Caco-2 (cell line): ENCODE results near the gene SYPL1. TPM values are rescaled to one million over a fixed set of nuclear protein-coding genes. Genes with fewer than 3 reads are reported as not detected.

Source experiments
- BruUV-seq: library from RNA; stranded (reverse); fragments of 400-500 nt; replicated peaks from 2 replicates; lab custom pipeline; 2021; lab: Mats Ljungman, UMichigan
- CTCF ChIA-PET: fragments of 300-600 bp; sonication (Branson Sonifier 250); formaldehyde crosslinking; loops from one replicate; lab custom pipeline; 2022; ENCODE audit warnings: antibody characterized with exemption; lab: Charles Lee
- POLR2A ChIA-PET: fragments of 300-600 bp; sonication (Branson Sonifier 250); formaldehyde crosslinking; loops from one replicate; lab custom pipeline; 2022; ENCODE audit warnings: antibody characterized with exemption; lab: Charles Lee
- DNase-seq, 2 experiments: peaks; one replicate each; pipeline versions ENCODE4 v3.0.0 to v3.0.0-alpha.2; 2020 to 2022
- H3K27me3 ChIP-seq: replicated peaks from 2 replicates; pipeline ENCODE4 v1.6.0; 2011; ENCODE audit warnings: low read length; ENCODE audit not compliant: control insufficient read depth, insufficient read depth
- H3K36me3 ChIP-seq: 2 replicates; pipeline ENCODE4 v1.5.1; 2011; ENCODE audit warnings: low read length; ENCODE audit not compliant: control insufficient read depth, insufficient read depth
- H3K4me1 ChIP-seq: fragments of 250-450 bp; sonication (Bioruptor Pico); 2 replicates; pipeline ENCODE4 v1.5.1; 2020; ENCODE audit warnings: mild to moderate bottlenecking
- H3K4me3 ChIP-seq: 2 replicates; pipeline ENCODE4 v1.5.1; 2011; ENCODE audit warnings: low read depth, mild to moderate bottlenecking, control low read depth, low read length
- H3K9me3 ChIP-seq: fragments of 250-450 bp; sonication (Bioruptor Pico); 2 replicates; pipeline ENCODE4 v1.5.1; 2020; ENCODE audit warnings: mild to moderate bottlenecking, moderate library complexity
- H3K27ac Mint-ChIP-seq: one replicate; pipeline ENCODE4 v1.8.0; 2022; ENCODE audit warnings: mixed read lengths; ENCODE audit not compliant: unreplicated experiment
- H3K27me3 Mint-ChIP-seq: one replicate; pipeline ENCODE4 v1.8.0; 2022; ENCODE audit warnings: mixed read lengths; ENCODE audit not compliant: insufficient read depth, unreplicated experiment
- H3K36me3 Mint-ChIP-seq: one replicate; pipeline ENCODE4 v1.8.0; 2022; ENCODE audit warnings: mild to moderate bottlenecking, mixed read lengths; ENCODE audit not compliant: insufficient read depth, unreplicated experiment
- H3K4me1 Mint-ChIP-seq: one replicate; pipeline ENCODE4 v1.8.0; 2022; ENCODE audit warnings: low read depth, mixed read lengths; ENCODE audit not compliant: unreplicated experiment
- H3K4me3 Mint-ChIP-seq: one replicate; pipeline ENCODE4 v1.8.0; 2022; ENCODE audit warnings: mild to moderate bottlenecking, moderate library complexity, mixed read lengths; ENCODE audit not compliant: unreplicated experiment
- H3K9me3 Mint-ChIP-seq: one replicate; pipeline ENCODE4 v1.8.0; 2022; ENCODE audit warnings: mixed read lengths; ENCODE audit not compliant: unreplicated experiment
- CTCF ChIP-seq, 2 experiments: fragments of 200-600 bp in 1 of 2; IDR thresholded peaks; 1 replicate in 1 of 2; 2 replicates in 1 of 2; pipeline versions ENCODE4 v1.5.1 to v1.8.0; 2011 to 2022; ENCODE audit warnings: antibody characterized with exemption in 1 of 2, control low read depth in 1 of 2, inconsistent platforms in 1 of 2, low read depth in 1 of 2, low read length in 1 of 2, mild to moderate bottlenecking in 1 of 2, moderate library complexity in 1 of 2; ENCODE audit not compliant: insufficient read depth in 1 of 2, severe bottlenecking in 1 of 2, unreplicated experiment in 1 of 2
- intact Hi-C: fragments of 100-400 bp; cut with micrococcal nuclease; formaldehyde crosslinking; loops from one replicate; pipeline ENCODE4 v1.10.0; 2022; ENCODE audit not compliant: unreplicated experiment
- total RNA-seq: library from RNA; stranded (reverse); gene quantifications from 2 replicates; pipeline ENCODE4 v1.2.3, GENCODE V29; 2022

SYPL1 gene
- total RNA-seq, 1 experiment from 2014 or later, result 81.0 TPM

GRCh38 chr7:106127984-106128780, 16.1 kb upstream of the SYPL1 start:
- H3K4me1 ChIP-seq, result no peaks in the 10 kb centered on the region
- H3K36me3 Mint-ChIP-seq, result no peaks in the 10 kb centered on the region

GRCh38 chr7:106126170-106126938, 14.2 kb upstream of the SYPL1 start:
- Histone ChIP-seq H3K4me3 (no peak overlapping the region), H3K4me1 (no peaks in the 10 kb centered on the region), H3K9me3 (no peaks in the 10 kb centered on the region), H3K36me3 (no peaks in the 10 kb centered on the region), H3K27me3 (no peaks in the 10 kb centered on the region)
- H3K4me3 Mint-ChIP-seq, result no peak overlapping the region
- H3K27me3 Mint-ChIP-seq, result no peaks in the 10 kb centered on the region
- DNase-seq, result no peak
- H3K4me1 Mint-ChIP-seq, result peaks cover 10% of the 10 kb centered on the region
- H3K9me3 Mint-ChIP-seq, result no peaks in the 10 kb centered on the region
- intact Hi-C loops, result no loop called here
- TF ChIP-seq CTCF (IDR thresholded peaks at IDR 0.05; ENCODE audit: insufficient read depth in 1 of 2, low read depth in 1 of 2, low read length in 1 of 2, severe bottlenecking in 1 of 2, unreplicated experiment in 1 of 2), result no peak
- H3K27ac Mint-ChIP-seq, result no peak overlapping the region
- ChIA-PET CTCF (interaction anchor here (0.6 kb wide), 1 partner anchor 1881 kb away, joined by 3 read pairs; no protein-coding TSS in a partner anchor), POLR2A (no interaction called here)
- BruUV-seq, result no TSS peak
- H3K36me3 Mint-ChIP-seq, result no peaks in the 10 kb centered on the region

More at GRCh38 chr7:106127984-106128780, 16.1 kb upstream of the SYPL1 start:
- CTCF ChIA-PET, result no interaction called here
- H3K27ac Mint-ChIP-seq, result no peak overlapping the region
- Histone ChIP-seq H3K4me3 (no peak overlapping the region), H3K9me3 (no peaks in the 10 kb centered on the region), H3K36me3 (no peaks in the 10 kb centered on the region), H3K27me3 (no peaks in the 10 kb centered on the region)
- TF ChIP-seq CTCF (IDR thresholded peaks at IDR 0.05; ENCODE audit: insufficient read depth in 1 of 2, low read depth in 1 of 2, low read length in 1 of 2, severe bottlenecking in 1 of 2, unreplicated experiment in 1 of 2), result no peak
- peaks cover 10% of the 10 kb centered on the region for H3K4me1 Mint-ChIP-seq
- intact Hi-C loops, result no loop called here
- BruUV-seq, result no TSS peak
- no peaks in the 10 kb centered on the region for H3K27me3 Mint-ChIP-seq
- no peaks in the 10 kb centered on the region for H3K9me3 Mint-ChIP-seq
- H3K4me3 Mint-ChIP-seq, result no peak overlapping the region
- POLR2A ChIA-PET, result no interaction called here
- DNase-seq, result no peak

- Mint-ChIP-seq H3K27me3 (no peaks in the 10 kb centered on the region), H3K4me1 (peaks cover 10% of the 10 kb centered on the region), H3K27ac (no peak overlapping the region), H3K4me3 (no peak overlapping the region), H3K36me3 (no peaks in the 10 kb centered on the region), H3K9me3 (no peaks in the 10 kb centered on the region)
- Histone ChIP-seq H3K36me3 (no peaks in the 10 kb centered on the region), H3K27me3 (no peaks in the 10 kb centered on the region), H3K4me3 (no peak overlapping the region), H3K9me3 (no peaks in the 10 kb centered on the region), H3K4me1 (no peaks in the 10 kb centered on the region)
- no peak for DNase-seq
- no peak for TF ChIP-seq CTCF (IDR thresholded peaks at IDR 0.05; ENCODE audit: insufficient read depth in 1 of 2, low read depth in 1 of 2, low read length in 1 of 2, severe bottlenecking in 1 of 2, unreplicated experiment in 1 of 2)
- ChIA-PET POLR2A (no interaction called here), CTCF (interaction anchor here (0.9 kb wide), 1 partner anchor 13 kb away, joined by 3 read pairs; the partner anchor contains the start of gene SYPL1)
- BruUV-seq, result no TSS peak
- intact Hi-C loops, result no loop called here
Observed at GRCh38 chr7:106125417-106125816, 13.3 kb upstream of the SYPL1 start.
